ENCODE measurements around the gene SPTLC3. TPM values are rescaled to one million over a fixed set of nuclear protein-coding genes. Genes with fewer than 3 reads are reported as not detected.

The SPTLC3 gene
- total RNA-seq, 1 experiment from 2014 or later = 20.3 TPM

DNA sequence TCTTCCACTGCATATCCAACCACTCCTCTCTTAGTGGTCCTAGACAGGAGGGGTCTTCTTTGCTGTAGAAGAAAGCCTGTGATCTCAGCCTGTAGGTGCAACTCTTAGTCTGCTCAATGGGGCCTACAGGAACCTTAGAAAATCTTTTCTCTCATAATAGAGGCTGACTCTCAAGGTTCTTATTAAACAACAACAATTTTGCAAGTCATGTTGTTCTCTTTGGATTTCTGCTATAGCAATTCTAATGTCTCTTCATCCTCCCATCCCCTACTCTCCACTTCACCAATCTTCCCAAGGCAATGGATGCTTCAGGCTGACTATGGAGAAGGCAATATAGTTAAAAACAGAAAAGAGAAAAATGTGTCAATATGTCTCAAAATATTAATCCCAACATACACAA, 40.8 kb upstream of the SPTLC3 start:
- BruUV-seq (replicated peaks) = no TSS peak
- Mint-ChIP-seq H3K27me3 (ENCODE audit: insufficient read depth, unreplicated experiment) (no peaks in the 10 kb centered on the region), H3K9me3 (ENCODE audit: unreplicated experiment) (no peaks in the 10 kb centered on the region), H3K4me3 (ENCODE audit: unreplicated experiment) (no peak overlapping the region), H3K27ac (ENCODE audit: low read depth, unreplicated experiment) (no peak overlapping the region), H3K36me3 (ENCODE audit: insufficient read depth, unreplicated experiment) (no peaks in the 10 kb centered on the region), H3K4me1 (ENCODE audit: insufficient read depth, unreplicated experiment) (no peaks in the 10 kb centered on the region)
- ChIA-PET POLR2A (interaction anchor here (1.0 to 1.2 kb wide), 2 partner anchors 42 to 136 kb away, joined by 3 to 5 read pairs; no protein-coding TSS in a partner anchor), CTCF (interaction anchor here (0.6 to 15.3 kb wide), 23 partner anchors 9 to 1422 kb away, joined by 3 to 558 read pairs (median 5); no protein-coding TSS in a partner anchor)
- intact Hi-C loops (cut with micrococcal nuclease) = loop anchor here (10.0 kb wide), 1 partner anchor 1413 kb away; no protein-coding TSS in a partner anchor
- TF ChIP-seq, protein P1, sequence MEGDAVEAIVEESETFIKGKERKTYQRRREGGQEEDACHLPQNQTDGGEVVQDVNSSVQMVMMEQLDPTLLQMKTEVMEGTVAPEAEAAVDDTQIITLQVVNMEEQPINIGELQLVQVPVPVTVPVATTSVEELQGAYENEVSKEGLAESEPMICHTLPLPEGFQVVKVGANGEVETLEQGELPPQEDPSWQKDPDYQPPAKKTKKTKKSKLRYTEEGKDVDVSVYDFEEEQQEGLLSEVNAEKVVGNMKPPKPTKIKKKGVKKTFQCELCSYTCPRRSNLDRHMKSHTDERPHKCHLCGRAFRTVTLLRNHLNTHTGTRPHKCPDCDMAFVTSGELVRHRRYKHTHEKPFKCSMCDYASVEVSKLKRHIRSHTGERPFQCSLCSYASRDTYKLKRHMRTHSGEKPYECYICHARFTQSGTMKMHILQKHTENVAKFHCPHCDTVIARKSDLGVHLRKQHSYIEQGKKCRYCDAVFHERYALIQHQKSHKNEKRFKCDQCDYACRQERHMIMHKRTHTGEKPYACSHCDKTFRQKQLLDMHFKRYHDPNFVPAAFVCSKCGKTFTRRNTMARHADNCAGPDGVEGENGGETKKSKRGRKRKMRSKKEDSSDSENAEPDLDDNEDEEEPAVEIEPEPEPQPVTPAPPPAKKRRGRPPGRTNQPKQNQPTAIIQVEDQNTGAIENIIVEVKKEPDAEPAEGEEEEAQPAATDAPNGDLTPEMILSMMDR (IDR thresholded peaks at IDR 0.05; ENCODE audit: unreplicated experiment) = no peak
- no peak for DNase-seq (ENCODE audit: unreplicated experiment)

DNA sequence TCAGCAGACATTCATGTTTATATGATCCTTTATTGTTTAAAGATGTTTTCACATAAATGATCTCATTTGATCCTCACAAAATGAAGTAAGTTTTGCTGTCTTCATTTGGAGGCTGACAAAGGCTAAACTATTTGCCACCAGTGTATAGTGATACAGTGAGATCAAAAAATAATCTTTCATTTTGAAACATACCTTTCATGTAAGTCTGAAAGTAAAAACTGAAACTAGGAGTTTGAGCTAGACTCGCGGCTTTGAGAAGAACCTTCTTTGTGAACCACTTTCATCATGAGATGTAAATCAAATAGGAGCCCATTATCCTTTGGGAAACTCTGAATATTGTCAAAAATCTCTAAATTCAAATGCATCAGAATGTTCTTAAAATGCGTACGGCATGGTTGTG, 40.3 kb upstream of the SPTLC3 start:
- intact Hi-C loops (cut with micrococcal nuclease) = loop anchor here (10.0 kb wide), 1 partner anchor 1414 kb away; no protein-coding TSS in a partner anchor

DNA sequence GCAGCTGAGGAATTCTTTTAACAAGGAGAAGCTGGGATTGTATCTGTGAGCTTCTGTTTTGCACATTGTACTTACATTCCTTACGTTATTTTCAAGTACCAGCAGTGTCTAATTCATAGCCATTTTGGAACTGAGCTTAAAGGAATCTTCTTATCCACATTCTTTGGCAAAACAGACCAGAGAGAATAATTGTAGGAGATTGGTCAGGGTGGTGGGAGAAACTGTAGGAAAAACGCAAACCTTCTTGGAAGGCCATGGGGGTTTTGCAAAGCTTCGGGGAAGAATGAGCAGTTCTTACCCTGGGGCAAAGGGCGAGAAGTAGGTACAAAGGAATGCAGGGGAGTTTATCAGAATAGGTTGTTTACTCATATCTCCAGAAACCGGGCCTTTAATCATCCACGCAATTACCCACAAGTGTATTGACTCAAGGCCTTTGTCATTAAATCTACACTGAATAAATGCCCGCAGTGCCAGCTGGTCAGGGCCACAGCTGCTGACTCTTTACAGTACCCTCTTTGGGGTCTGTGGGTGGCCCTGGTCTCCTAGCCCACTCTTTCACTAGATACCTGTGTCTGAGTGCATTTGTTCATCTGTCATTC, 39.6 kb upstream of the SPTLC3 start:
- H3K9me3 Mint-ChIP-seq (ENCODE audit: unreplicated experiment) = no peaks in the 10 kb centered on the region
- intact Hi-C loops (cut with micrococcal nuclease) = loop anchor here (10.0 kb wide), 1 partner anchor 1414 kb away; no protein-coding TSS in a partner anchor

More for the DNA sequence above, 40.3 kb upstream of the SPTLC3 start:
- ChIA-PET CTCF (interaction anchor here (0.6 to 15.3 kb wide), 27 partner anchors 10 to 1770 kb away, joined by 3 to 558 read pairs (median 5); no protein-coding TSS in a partner anchor), POLR2A (interaction anchor here (0.7 to 1.3 kb wide), 5 partner anchors 17 to 136 kb away, joined by 3 to 5 read pairs (median 4); no protein-coding TSS in a partner anchor)
- TF ChIP-seq, protein P1 (IDR thresholded peaks at IDR 0.05; ENCODE audit: unreplicated experiment) = no peak
- no TSS peak for BruUV-seq (replicated peaks)
- Mint-ChIP-seq H3K27ac (ENCODE audit: low read depth, unreplicated experiment) (no peak overlapping the region), H3K4me1 (ENCODE audit: insufficient read depth, unreplicated experiment) (no peaks in the 10 kb centered on the region), H3K27me3 (ENCODE audit: insufficient read depth, unreplicated experiment) (no peaks in the 10 kb centered on the region), H3K36me3 (ENCODE audit: insufficient read depth, unreplicated experiment) (no peaks in the 10 kb centered on the region), H3K9me3 (ENCODE audit: unreplicated experiment) (no peaks in the 10 kb centered on the region), H3K4me3 (ENCODE audit: unreplicated experiment) (no peak overlapping the region)
- DNase-seq (ENCODE audit: unreplicated experiment) = no peak

More for the DNA sequence above, 39.6 kb upstream of the SPTLC3 start:
- H3K27me3 Mint-ChIP-seq (ENCODE audit: insufficient read depth, unreplicated experiment) = no peaks in the 10 kb centered on the region
- H3K4me3 Mint-ChIP-seq (ENCODE audit: unreplicated experiment) = no peak overlapping the region
- BruUV-seq (replicated peaks) = no TSS peak
- POLR2A ChIA-PET = interaction anchor here (0.7 to 1.3 kb wide), 5 partner anchors 17 to 135 kb away, joined by 3 to 5 read pairs (median 4); no protein-coding TSS in a partner anchor
- CTCF ChIA-PET = interaction anchor here (0.6 to 15.3 kb wide), 39 partner anchors 8 to 1771 kb away, joined by 3 to 558 read pairs (median 4); no protein-coding TSS in a partner anchor
- no peak overlapping the region for H3K27ac Mint-ChIP-seq (ENCODE audit: low read depth, unreplicated experiment)
- H3K4me1 Mint-ChIP-seq (ENCODE audit: insufficient read depth, unreplicated experiment) = no peaks in the 10 kb centered on the region
- H3K36me3 Mint-ChIP-seq (ENCODE audit: insufficient read depth, unreplicated experiment) = no peaks in the 10 kb centered on the region
- TF ChIP-seq, protein P1 (IDR thresholded peaks at IDR 0.05; ENCODE audit: unreplicated experiment) = no peak
- no peak for DNase-seq (ENCODE audit: unreplicated experiment)

All from MCF 10A (cell line).